Kidney epithelial cell (primary cell): ENCODE measurements around the gene GTF2A1L. TPM values are rescaled to one million over a fixed set of nuclear protein-coding genes. Genes with fewer than 3 reads are reported as not detected.

Source experiments
- DNase-seq: peaks from one replicate; pipeline ENCODE4 v3.0.0-alpha.2; 2010; ENCODE audit warnings: low read depth
- H3K27me3 ChIP-seq: 2 replicates; pipeline ENCODE4 v1.6.0; 2011; ENCODE audit warnings: low read length; ENCODE audit not compliant: control insufficient read depth, insufficient read depth
- H3K36me3 ChIP-seq: 2 replicates; pipeline ENCODE4 v1.5.1; 2011; ENCODE audit warnings: low read length; ENCODE audit not compliant: control insufficient read depth, insufficient read depth
- H3K4me3 ChIP-seq: 2 replicates; pipeline ENCODE4 v1.5.1; 2011; ENCODE audit warnings: low read depth, mild to moderate bottlenecking, control low read depth, low read length
- total RNA-seq: library from RNA; depleted of rRNA; stranded (reverse); fragments of >200 nt; gene quantifications from 2 replicates; pipeline ENCODE4 v1.2.3, GENCODE V29; 2015
- TF ChIP-seq, protein P1 (sequence below): IDR thresholded peaks from 2 replicates; pipeline ENCODE4 v1.5.1; 2011; ENCODE audit warnings: mild to moderate bottlenecking, moderate library complexity, low read length, control low read depth, inconsistent platforms; ENCODE audit not compliant: insufficient read depth, poor library complexity, severe bottlenecking

The GTF2A1L gene, protein sequence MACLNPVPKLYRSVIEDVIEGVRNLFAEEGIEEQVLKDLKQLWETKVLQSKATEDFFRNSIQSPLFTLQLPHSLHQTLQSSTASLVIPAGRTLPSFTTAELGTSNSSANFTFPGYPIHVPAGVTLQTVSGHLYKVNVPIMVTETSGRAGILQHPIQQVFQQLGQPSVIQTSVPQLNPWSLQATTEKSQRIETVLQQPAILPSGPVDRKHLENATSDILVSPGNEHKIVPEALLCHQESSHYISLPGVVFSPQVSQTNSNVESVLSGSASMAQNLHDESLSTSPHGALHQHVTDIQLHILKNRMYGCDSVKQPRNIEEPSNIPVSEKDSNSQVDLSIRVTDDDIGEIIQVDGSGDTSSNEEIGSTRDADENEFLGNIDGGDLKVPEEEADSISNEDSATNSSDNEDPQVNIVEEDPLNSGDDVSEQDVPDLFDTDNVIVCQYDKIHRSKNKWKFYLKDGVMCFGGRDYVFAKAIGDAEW
- total RNA-seq, result 0.67 TPM in 1 of 2 replicates, not detected in the other

DNA sequence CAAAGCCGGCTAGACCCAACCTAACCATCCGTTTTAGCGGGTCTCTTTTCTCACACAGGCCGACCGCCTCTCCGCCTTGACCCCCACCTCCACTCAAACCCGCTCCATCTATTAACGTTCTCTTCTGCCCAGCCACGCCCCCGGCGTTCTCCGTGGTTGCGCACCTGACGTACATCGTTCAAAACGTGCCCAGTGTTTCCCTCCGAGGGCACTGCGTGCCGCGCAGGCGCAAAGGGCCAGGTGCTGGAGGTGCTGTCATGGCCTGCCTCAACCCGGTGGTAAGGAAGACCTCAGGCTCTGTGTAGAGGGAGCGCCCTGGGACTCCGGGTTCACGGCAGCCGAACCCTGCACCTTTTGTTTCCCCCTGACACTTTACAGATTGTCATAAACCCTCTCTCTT is at the start of gene GTF2A1L:
GTF2A1L (plus strand) TSS at position 239 of the 400 bp plus-strand sequence; CDS start at position 258, 19 bp downstream.
- H3K4me3 ChIP-seq, result no peak within 1 kb of the TSS
- DNase-seq, result no peak
- TF ChIP-seq, protein P1, sequence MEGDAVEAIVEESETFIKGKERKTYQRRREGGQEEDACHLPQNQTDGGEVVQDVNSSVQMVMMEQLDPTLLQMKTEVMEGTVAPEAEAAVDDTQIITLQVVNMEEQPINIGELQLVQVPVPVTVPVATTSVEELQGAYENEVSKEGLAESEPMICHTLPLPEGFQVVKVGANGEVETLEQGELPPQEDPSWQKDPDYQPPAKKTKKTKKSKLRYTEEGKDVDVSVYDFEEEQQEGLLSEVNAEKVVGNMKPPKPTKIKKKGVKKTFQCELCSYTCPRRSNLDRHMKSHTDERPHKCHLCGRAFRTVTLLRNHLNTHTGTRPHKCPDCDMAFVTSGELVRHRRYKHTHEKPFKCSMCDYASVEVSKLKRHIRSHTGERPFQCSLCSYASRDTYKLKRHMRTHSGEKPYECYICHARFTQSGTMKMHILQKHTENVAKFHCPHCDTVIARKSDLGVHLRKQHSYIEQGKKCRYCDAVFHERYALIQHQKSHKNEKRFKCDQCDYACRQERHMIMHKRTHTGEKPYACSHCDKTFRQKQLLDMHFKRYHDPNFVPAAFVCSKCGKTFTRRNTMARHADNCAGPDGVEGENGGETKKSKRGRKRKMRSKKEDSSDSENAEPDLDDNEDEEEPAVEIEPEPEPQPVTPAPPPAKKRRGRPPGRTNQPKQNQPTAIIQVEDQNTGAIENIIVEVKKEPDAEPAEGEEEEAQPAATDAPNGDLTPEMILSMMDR, result no peak
- no peaks in the 10 kb centered on the region for H3K27me3 ChIP-seq
- no peaks in the 10 kb centered on the region for H3K36me3 ChIP-seq

DNA sequence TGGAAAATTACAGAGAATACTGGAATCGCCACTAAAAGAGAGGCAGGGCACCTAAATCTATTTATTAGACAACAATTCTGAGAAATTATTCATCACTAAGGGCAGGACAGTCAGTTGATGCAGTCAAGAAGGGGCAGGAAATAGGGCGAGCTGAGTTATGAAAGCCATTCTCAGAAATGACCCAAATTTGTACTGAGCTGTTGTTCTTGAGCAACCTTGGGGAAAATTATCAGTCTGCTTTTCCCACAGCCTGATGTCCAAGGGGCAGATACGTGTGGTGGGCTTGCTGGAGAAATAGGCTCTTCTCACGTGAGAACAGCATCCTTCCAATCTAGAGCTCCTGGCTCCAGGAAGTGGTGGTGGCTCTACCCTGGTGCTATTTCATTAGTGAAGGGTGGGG is 49.1 kb upstream of the GTF2A1L start:
- H3K36me3 ChIP-seq, result no peaks in the 10 kb centered on the region
- TF ChIP-seq, protein P1, result no peak
- no peaks in the 10 kb centered on the region for H3K27me3 ChIP-seq
- DNase-seq, result no peak
- H3K4me3 ChIP-seq, result no peak overlapping the region

DNA sequence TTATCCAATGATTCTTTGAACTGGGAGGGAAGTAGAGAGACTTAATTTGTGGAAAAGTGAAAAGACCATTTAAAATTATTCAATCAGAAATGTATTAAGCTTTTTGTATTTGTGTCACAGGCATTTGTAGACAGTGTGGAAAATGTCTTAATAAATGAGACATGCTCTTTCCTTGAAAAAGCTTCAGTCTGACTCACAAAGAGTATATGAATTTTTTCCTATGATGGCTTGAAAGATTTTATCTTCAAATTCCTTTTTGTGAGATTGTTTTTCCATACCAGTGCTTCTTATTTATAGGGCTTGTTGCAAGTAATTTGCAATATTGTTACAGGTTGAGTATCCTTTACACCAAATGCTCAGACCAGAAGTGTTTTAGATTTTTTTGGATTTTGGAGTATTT is 48.2 kb upstream of the GTF2A1L start:
- TF ChIP-seq, protein P1, result no peak
- Histone ChIP-seq H3K36me3 (no peaks in the 10 kb centered on the region), H3K27me3 (no peaks in the 10 kb centered on the region), H3K4me3 (no peak overlapping the region)
- DNase-seq, result no peak

DNA sequence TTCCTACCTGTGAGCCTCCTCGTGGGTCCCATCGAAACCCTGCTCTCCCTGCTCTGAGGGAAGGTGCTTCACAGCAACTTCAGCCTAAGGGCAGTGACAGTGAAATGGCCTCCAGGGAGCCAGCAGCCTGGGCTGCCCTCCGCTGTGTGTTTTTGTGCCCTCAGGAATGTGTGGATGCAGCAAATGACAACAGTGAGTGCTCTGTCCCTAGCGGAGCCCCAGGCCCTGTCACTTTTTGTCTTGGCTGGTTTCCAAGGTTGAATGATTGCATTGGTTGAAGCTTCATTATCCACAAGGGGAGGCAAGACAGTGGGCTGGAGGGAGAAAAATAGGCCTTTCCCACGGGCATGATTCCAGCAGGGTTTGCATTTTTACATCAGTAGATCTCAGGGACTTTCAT is 44.8 kb upstream of the GTF2A1L start:
- DNase-seq, result no peak

DNA sequence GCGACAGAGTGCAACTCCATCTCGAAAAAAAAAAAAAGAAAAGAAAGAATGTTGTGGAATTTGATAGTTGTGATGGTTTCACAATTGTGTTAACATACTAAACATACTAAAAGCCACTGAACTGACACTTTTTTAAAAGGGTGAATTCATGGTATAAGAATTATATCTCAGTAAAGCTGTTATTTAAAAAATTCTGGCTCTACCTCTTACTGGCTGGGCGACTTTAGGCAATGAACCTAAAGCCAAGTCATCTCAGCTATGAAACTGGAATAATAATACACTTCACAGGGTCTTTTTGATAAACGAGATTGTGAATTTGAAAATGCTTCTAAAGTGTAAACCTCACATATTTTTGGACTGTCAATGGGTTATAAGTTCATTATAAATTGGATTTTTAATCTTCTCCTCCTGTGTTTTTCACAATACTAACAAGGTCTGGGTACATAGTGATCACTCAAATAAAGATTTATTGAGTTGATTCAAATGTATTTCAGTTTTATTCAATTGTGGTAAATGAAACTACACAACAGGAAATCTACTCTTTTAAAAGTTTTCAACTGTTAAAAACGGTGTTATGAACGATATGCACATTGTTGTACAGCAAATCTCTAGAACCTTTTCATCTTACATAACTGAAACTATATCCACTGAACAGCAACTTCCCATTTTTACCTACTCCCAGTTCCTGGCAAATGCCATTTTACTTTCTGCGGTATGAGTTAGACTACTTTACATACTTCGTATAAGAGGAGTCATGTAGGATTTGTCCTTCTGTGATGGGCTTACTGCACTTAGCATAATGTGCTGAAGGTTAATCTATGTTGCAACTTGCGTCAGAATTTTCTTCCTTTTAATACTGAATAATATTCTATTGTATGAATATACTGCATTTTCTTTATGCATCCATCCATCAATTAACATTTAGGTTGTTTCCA is 43.0 kb upstream of the GTF2A1L start:
- no peak overlapping the region for H3K4me3 ChIP-seq
- no peaks in the 10 kb centered on the region for H3K36me3 ChIP-seq
- DNase-seq, result no peak
- H3K27me3 ChIP-seq, result no peaks in the 10 kb centered on the region
- TF ChIP-seq, protein P1, result no peak

More for the DNA sequence above, 44.8 kb upstream of the GTF2A1L start:
- Histone ChIP-seq H3K4me3 (no peak overlapping the region), H3K36me3 (no peaks in the 10 kb centered on the region), H3K27me3 (no peaks in the 10 kb centered on the region)
- TF ChIP-seq, protein P1, result no peak
